ENCODE measurements around the gene KCNMA1. TPM values are rescaled to one million over a fixed set of nuclear protein-coding genes. Genes with fewer than 3 reads are reported as not detected.

The KCNMA1 gene
- total RNA-seq, 2 donors from 2014 or later, result 23.2 to 44.5 TPM

- H3K9me3 ChIP-seq, result no peaks in the 10 kb centered on the region
- no peak for TF ChIP-seq CTCF (IDR thresholded peaks at IDR 0.05)
- intact Hi-C loops (cut with DNase I), result no loop called here
Measured at GRCh38 chr10:77214799-77215198, 422.8 kb downstream of the KCNMA1 start.

GRCh38 chr10:77212632-77213031 is 425.0 kb downstream of the KCNMA1 start:
- H3K27me3 ChIP-seq, result no peaks in the 10 kb centered on the region
- H3K9me3 ChIP-seq, result no peaks in the 10 kb centered on the region
- H3K4me1 ChIP-seq, result no peaks in the 10 kb centered on the region
- no peak for TF ChIP-seq CTCF (IDR thresholded peaks at IDR 0.05)
- intact Hi-C loops (cut with DNase I), result no loop called here
- no peaks in the 10 kb centered on the region for H3K36me3 ChIP-seq
- H3K9ac ChIP-seq (ENCODE audit: low read depth in 2 of 2, low read length in 2 of 2), result no peak overlapping the region
- H3K4me3 ChIP-seq, result no peak overlapping the region
- no peak for DNase-seq
- H3K27ac ChIP-seq, result no peak overlapping the region

More at GRCh38 chr10:77214799-77215198, 422.8 kb downstream of the KCNMA1 start:
- H3K4me3 ChIP-seq, result no peak overlapping the region
- no peak for DNase-seq
- H3K4me1 ChIP-seq, result no peaks in the 10 kb centered on the region
- no peak overlapping the region for H3K27ac ChIP-seq
- no peaks in the 10 kb centered on the region for H3K36me3 ChIP-seq
- no peak overlapping the region for H3K9ac ChIP-seq (ENCODE audit: low read depth in 2 of 2, low read length in 2 of 2)
- no peaks in the 10 kb centered on the region for H3K27me3 ChIP-seq

GRCh38 chr10:77210645-77211044 is 427.0 kb downstream of the KCNMA1 start:
- no peak overlapping the region for H3K27ac ChIP-seq
- intact Hi-C loops (cut with DNase I), result no loop called here
- DNase-seq, result no peak
- H3K9me3 ChIP-seq, result no peaks in the 10 kb centered on the region
- no peak overlapping the region for H3K9ac ChIP-seq (ENCODE audit: low read depth in 2 of 2, low read length in 2 of 2)
- no peaks in the 10 kb centered on the region for H3K36me3 ChIP-seq
- H3K4me1 ChIP-seq, result no peaks in the 10 kb centered on the region
- no peak overlapping the region for H3K4me3 ChIP-seq
- no peak for TF ChIP-seq CTCF (IDR thresholded peaks at IDR 0.05)
- no peaks in the 10 kb centered on the region for H3K27me3 ChIP-seq

- no peaks in the 10 kb centered on the region for H3K9me3 ChIP-seq
- H3K9ac ChIP-seq (ENCODE audit: low read depth in 2 of 2, low read length in 2 of 2), result no peak overlapping the region
- H3K4me3 ChIP-seq, result no peak overlapping the region
- no peak overlapping the region for H3K27ac ChIP-seq
- no peak for DNase-seq
- H3K4me1 ChIP-seq, result no peaks in the 10 kb centered on the region
- no peaks in the 10 kb centered on the region for H3K27me3 ChIP-seq
- no peaks in the 10 kb centered on the region for H3K36me3 ChIP-seq
- intact Hi-C loops (cut with DNase I), result no loop called here
- no peak for TF ChIP-seq CTCF (IDR thresholded peaks at IDR 0.05)
Measured at GRCh38 chr10:77208684-77209256, 428.8 kb downstream of the KCNMA1 start.

GRCh38 chr10:77207828-77208185 is 429.8 kb downstream of the KCNMA1 start:
- Histone ChIP-seq H3K9ac (ENCODE audit: low read depth in 2 of 2, low read length in 2 of 2) (no peak overlapping the region), H3K4me1 (no peaks in the 10 kb centered on the region), H3K4me3 (no peak overlapping the region), H3K27me3 (no peaks in the 10 kb centered on the region), H3K27ac (no peak overlapping the region), H3K36me3 (no peaks in the 10 kb centered on the region), H3K9me3 (no peaks in the 10 kb centered on the region)
- no peak for DNase-seq
- intact Hi-C loops (cut with DNase I), result no loop called here
- TF ChIP-seq CTCF (IDR thresholded peaks at IDR 0.05), result no peak
